Thymus (tissue), 11 donors: Measurements from ENCODE around the gene FBXO7. TPM values are rescaled to one million over a fixed set of nuclear protein-coding genes. Genes with fewer than 3 reads are reported as not detected.

Source experiments
- DNase-seq, 9 donors: peaks; one replicate each; pipeline ENCODE4 v3.0.0-alpha.2; 2013; ENCODE audit warnings: low spot score in 9 of 9, low read depth in 6 of 9, missing footprints in 1 of 9
- H3K27ac ChIP-seq, 2 donors: one replicate each; pipeline ENCODE4 v1.5.1; 2013; ENCODE audit warnings: control low read depth in 1 of 2, low read depth in 1 of 2, low read length in 1 of 2, mild to moderate bottlenecking in 1 of 2, moderate library complexity in 1 of 2
- H3K27me3 ChIP-seq, 2 donors: one replicate each; pipeline ENCODE4 v1.5.1; 2013; ENCODE audit warnings: low read length in 1 of 2; ENCODE audit not compliant: control insufficient read depth in 2 of 2, insufficient read depth in 1 of 2
- H3K36me3 ChIP-seq, 2 donors: one replicate each; pipeline ENCODE4 v1.5.1; 2013; ENCODE audit warnings: low read length in 1 of 2, mild to moderate bottlenecking in 1 of 2, moderate library complexity in 1 of 2; ENCODE audit not compliant: control insufficient read depth in 2 of 2, insufficient read depth in 2 of 2
- H3K4me1 ChIP-seq, 2 donors: one replicate each; pipeline ENCODE4 v1.5.1; 2013; ENCODE audit warnings: low read length in 2 of 2; ENCODE audit not compliant: control insufficient read depth in 2 of 2, insufficient read depth in 2 of 2
- H3K4me3 ChIP-seq, 2 donors: one replicate each; pipeline ENCODE4 v1.5.1; 2013; ENCODE audit warnings: low read length in 2 of 2, control low read depth in 1 of 2, mild to moderate bottlenecking in 1 of 2
- H3K9me3 ChIP-seq, 2 donors: one replicate each; pipeline ENCODE4 v1.5.1; 2013; ENCODE audit warnings: low read length in 1 of 2, mild to moderate bottlenecking in 1 of 2; ENCODE audit not compliant: control insufficient read depth in 2 of 2, insufficient read depth in 1 of 2
- WGBS: extraction: QIAGEN DNeasy Blood & Tissue Kit; methylation state at CpG from one replicate; pipeline ENCODE4 v1.1.7; 2013; 5-methylcytosine and 5-hydroxymethylcytosine counted together
- polyA plus RNA-seq: library from polyadenylated mRNA; stranded (reverse); fragments of 200-250 nt; gene quantifications from one replicate; pipeline ENCODE4 v1.2.3, GENCODE V29; 2013
- total RNA-seq: library from RNA; stranded (reverse); fragments of 120-200 nt; gene quantifications from one replicate; pipeline ENCODE4 v1.2.4, GENCODE V29; 2013
- donor health status: healthy.

FBXO7 gene
- total and polyA plus RNA-seq, 2 donors = 100 to 101 TPM

DNA sequence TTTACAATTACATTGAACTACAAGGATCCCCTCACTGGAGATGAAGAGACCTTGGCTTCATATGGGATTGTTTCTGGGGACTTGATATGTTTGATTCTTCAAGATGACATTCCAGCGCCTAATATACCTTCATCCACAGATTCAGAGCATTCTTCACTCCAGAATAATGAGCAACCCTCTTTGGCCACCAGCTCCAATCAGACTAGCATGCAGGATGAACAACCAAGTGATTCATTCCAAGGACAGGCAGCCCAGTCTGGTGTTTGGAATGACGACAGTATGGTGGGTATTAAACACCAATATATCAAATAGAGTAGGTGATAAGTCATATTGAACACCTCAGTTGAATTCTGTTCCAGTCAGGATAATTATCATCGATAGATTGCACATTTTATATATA is 4.4 kb downstream of the FBXO7 start:
- Histone ChIP-seq H3K36me3 (peaks cover 5 to 13% of the 10 kb centered on the region in 2 donors), H3K27me3 (no peaks in the 10 kb centered on the region), H3K9me3 (no peaks in the 10 kb centered on the region), H3K27ac (no peak overlapping the region), H3K4me1 (peaks cover 3 to 7% of the 10 kb centered on the region in 2 donors), H3K4me3 (no peak overlapping the region)
- DNase-seq = no peak
- WGBS = 98% methylated on average over 3 of the region's 3 CpGs

DNA sequence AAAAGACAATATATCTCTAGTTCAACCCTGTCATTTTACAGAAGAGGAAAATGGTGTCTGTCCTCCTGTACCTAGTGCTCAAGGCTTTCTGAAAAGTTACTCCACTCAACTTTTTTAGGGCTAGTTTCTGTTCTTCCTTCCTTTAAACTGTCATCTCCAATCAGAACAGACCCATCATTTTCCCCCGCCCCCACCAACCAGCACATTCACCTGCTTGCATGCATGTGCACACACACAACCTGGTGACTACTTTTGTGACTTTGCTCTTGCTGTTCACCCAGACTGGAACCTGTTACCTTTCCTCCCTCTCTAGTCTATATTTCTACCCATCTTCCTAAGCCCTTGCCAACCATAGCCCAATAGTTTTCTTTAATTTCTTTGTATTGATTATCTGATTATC is 5.6 kb downstream of the FBXO7 start:
- peaks cover 2 to 6% of the 10 kb centered on the region in 2 donors for H3K4me1 ChIP-seq
- H3K9me3 ChIP-seq = no peaks in the 10 kb centered on the region
- peak in 1 of 9 donors; percentile 14 for DNase-seq
- H3K36me3 ChIP-seq = peaks cover 12 to 21% of the 10 kb centered on the region in 2 donors
- H3K27ac ChIP-seq = no peak overlapping the region
- WGBS = 100% methylated on average over 1 of the region's 1 CpG
- H3K27me3 ChIP-seq = no peaks in the 10 kb centered on the region
- H3K4me3 ChIP-seq = no peak overlapping the region

- Histone ChIP-seq H3K4me3 (no peak overlapping the region), H3K9me3 (no peaks in the 10 kb centered on the region), H3K27me3 (no peaks in the 10 kb centered on the region), H3K27ac (no peak overlapping the region), H3K36me3 (peaks cover 19 to 38% of the 10 kb centered on the region in 2 donors), H3K4me1 (peaks cover 0 to 3% of the 10 kb centered on the region in 2 donors)
- DNase-seq = no peak
- WGBS = 86% methylated on average over 1 of the region's 1 CpG
These were observed 8.1 kb downstream of the FBXO7 start for GRCh38 chr22:32482708-32483107.

GRCh38 chr22:32486656-32487390 is 12.2 kb downstream of the FBXO7 start:
- H3K27ac ChIP-seq = no peak overlapping the region
- DNase-seq = no peak
- 65% methylated on average over 3 of the region's 3 CpGs for WGBS
- H3K36me3 ChIP-seq = peaks cover 19 to 57% of the 10 kb centered on the region in 2 donors
- no peak overlapping the region for H3K4me3 ChIP-seq
- H3K4me1 ChIP-seq = no peaks in the 10 kb centered on the region
- no peaks in the 10 kb centered on the region for H3K9me3 ChIP-seq
- H3K27me3 ChIP-seq = no peaks in the 10 kb centered on the region

GRCh38 chr22:32487461-32487860 is 12.8 kb downstream of the FBXO7 start:
- no peaks in the 10 kb centered on the region for H3K4me1 ChIP-seq
- no peak for DNase-seq
- WGBS = 100% methylated on average over 1 of the region's 1 CpG
- H3K36me3 ChIP-seq = peaks cover 19 to 53% of the 10 kb centered on the region in 2 donors
- H3K9me3 ChIP-seq = no peaks in the 10 kb centered on the region
- no peaks in the 10 kb centered on the region for H3K27me3 ChIP-seq
- no peak overlapping the region for H3K27ac ChIP-seq
- no peak overlapping the region for H3K4me3 ChIP-seq

DNA sequence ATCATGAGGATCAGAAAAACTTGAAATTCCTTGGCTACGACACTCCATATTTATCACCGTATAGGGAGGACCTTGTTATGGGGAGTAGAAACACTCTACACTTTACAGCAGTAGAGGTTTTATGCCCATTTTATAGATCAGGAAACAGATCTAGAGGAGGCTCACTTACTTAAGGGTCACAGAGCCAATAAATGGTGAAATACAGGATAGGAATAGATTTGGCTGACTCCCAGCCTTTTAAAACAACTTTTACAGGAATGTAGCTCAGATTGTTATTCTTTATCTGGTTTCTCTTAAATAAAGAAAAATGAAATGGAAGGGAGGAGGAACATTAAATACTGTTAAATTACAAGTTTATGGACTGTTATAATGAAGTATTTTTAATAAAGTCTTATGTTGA is 14.8 kb downstream of the FBXO7 start:
- Histone ChIP-seq H3K9me3 (no peaks in the 10 kb centered on the region), H3K4me3 (no peak overlapping the region), H3K36me3 (peaks cover 18 to 60% of the 10 kb centered on the region in 2 donors), H3K27ac (no peak overlapping the region), H3K4me1 (no peaks in the 10 kb centered on the region), H3K27me3 (no peaks in the 10 kb centered on the region)
- DNase-seq = no peak
- 97% methylated on average over 2 of the region's 2 CpGs for WGBS

- WGBS = 98% methylated on average over 6 of the region's 6 CpGs
- Histone ChIP-seq H3K27ac (no peak overlapping the region), H3K27me3 (no peaks in the 10 kb centered on the region), H3K9me3 (no peaks in the 10 kb centered on the region), H3K36me3 (peaks cover 18 to 64% of the 10 kb centered on the region in 2 donors), H3K4me1 (no peaks in the 10 kb centered on the region), H3K4me3 (no peak overlapping the region)
- DNase-seq = no peak
These were observed 15.7 kb downstream of the FBXO7 start for GRCh38 chr22:32490279-32490678.

DNA sequence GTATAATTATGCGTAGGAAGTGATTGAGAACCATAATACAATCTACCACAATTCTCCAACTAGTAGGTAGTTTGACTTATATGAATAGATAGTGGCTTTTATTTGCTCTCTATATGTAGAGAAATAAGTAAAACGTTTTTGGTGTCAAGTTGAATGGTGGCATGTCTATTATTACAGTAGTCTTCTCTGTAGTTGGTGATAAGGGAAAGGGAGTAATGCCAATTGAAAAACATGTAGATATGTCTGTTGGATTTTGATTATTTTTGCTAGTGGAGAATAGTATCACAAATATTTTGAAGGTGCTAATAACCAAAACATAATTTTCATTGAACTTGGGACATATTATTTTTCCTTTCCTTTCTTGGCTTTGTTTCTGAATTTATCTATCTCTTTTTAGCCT is 17.5 kb downstream of the FBXO7 start:
- WGBS = 99% methylated on average over 2 of the region's 2 CpGs
- no peak for DNase-seq
- H3K27ac ChIP-seq = no peak overlapping the region
- H3K4me1 ChIP-seq = no peaks in the 10 kb centered on the region
- peaks cover 20 to 62% of the 10 kb centered on the region in 2 donors for H3K36me3 ChIP-seq
- no peak overlapping the region for H3K4me3 ChIP-seq
- H3K27me3 ChIP-seq = no peaks in the 10 kb centered on the region
- H3K9me3 ChIP-seq = no peaks in the 10 kb centered on the region

DNA sequence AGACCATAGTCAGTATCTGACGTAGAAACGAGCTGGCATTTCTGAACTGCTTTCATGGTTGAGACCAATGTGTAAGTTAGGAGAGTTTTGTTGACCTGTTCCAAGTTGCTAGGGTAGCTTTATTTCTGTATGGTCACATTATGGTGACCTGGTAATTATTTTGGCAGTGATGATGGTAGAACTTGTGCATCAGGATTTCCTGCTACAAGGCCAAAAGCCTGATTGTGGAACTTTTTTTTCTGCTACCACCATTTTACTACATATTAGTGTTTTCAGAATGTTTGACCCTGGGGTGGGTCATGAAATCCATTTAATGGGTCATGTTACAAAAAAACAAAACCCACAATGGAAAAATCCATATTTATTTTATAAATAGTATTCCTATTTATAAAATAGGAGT is 18.9 kb downstream of the FBXO7 start:
- whole genome bisulfite sequencing = 97% methylated on average over 2 of the region's 2 CpGs
- Histone ChIP-seq H3K27me3 (no peaks in the 10 kb centered on the region), H3K27ac (no peak overlapping the region), H3K36me3 (peaks cover 27 to 66% of the 10 kb centered on the region in 2 donors), H3K4me3 (no peak overlapping the region), H3K9me3 (no peaks in the 10 kb centered on the region), H3K4me1 (no peaks in the 10 kb centered on the region)
- no peak for DNase-seq
